Vagina (tissue), 2 donors: ENCODE data around the gene NCS1.

Experiments
- CTCF ChIP-seq, 3 experiments: fragments of 450-650 bp in 2 of 3; fragments of 200-600 bp in 1 of 3; sonication (generic) in 1 of 3; IDR thresholded peaks; one replicate each; pipeline ENCODE4 v1.5.1; 2017 to 2019; ENCODE audit warnings: antibody characterized with exemption in 3 of 3, mild to moderate bottlenecking in 2 of 3, moderate library complexity in 2 of 3
- POLR2A ChIP-seq, 2 donors: fragments of 450-650 bp; IDR thresholded peaks; one replicate each; pipeline ENCODE4 v1.6.1; 2017; ENCODE audit warnings: antibody characterized with exemption in 2 of 2, mild to moderate bottlenecking in 2 of 2, moderate library complexity in 2 of 2

DNA sequence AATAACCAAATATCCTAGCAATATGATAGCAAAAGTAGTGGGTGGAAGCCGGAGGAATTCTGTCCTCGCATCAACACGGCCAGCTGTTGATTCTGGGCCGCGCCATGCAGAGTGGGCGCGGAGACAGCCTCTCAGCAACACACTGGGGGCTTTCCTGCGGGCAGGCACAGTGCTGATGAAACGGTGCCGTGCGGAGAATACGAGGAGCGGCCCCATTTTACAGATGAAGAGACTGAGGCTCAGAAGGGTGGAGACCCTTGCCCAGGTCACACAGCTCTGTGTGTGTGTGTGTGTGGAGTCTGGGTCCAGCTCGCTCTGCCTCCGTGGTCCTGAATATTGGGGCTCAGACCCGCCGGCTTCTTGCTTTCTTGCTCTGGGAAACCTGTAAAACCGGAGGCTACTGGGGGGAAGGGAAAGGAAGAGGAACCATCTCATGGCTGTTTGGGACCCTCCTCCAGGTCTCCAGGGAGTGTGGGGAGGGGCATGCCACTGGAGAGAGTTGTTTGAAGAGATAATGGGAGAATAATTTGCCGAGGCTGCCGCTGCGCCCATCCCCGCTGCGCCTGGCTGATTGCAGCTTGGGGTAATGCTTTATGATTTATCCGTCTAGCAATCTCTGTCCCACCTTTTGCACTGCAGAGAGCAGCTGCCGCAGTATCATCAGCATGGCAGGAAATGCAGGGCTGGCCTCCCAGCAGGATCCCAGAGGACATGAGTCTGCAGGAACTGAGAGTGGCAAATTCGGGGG, 36.6 kb downstream of the NCS1 start:
- TF ChIP-seq POLR2A (IDR thresholded peaks at IDR 0.05) (no peak), CTCF (IDR thresholded peaks at IDR 0.05) (no peak)
